Body of pancreas (tissue), 4 donors: Measurements from ENCODE around the gene CA5B. TPM values are rescaled to one million over a fixed set of nuclear protein-coding genes. Genes with fewer than 3 reads are reported as not detected.

Experiments used
- ATAC-seq: fragments of 150-250 bp; one replicate; pipeline ENCODE4 v1.9.1; 2016
- DNase-seq, 4 donors: peaks; one replicate each; pipeline ENCODE4 v3.0.0-alpha.2; 2019
- H3K27ac ChIP-seq, 4 donors: fragments of 200-600 bp; sonication (generic); 1 replicate in 3 of 4; 2 replicates in 1 of 4; pipeline versions ENCODE4 v1.5.1 to v1.6.1; 2016 to 2019; ENCODE audit warnings: mild to moderate bottlenecking in 1 of 4, mixed read lengths in 1 of 4, moderate library complexity in 1 of 4
- H3K27me3 ChIP-seq, 2 donors: fragments of 200-600 bp; sonication (generic); one replicate each; pipeline ENCODE4 v1.6.0; 2016; ENCODE audit warnings: mild to moderate bottlenecking in 1 of 2
- H3K36me3 ChIP-seq, 2 donors: fragments of 200-600 bp; sonication (generic); replicated peaks in 1 of 2; 2 replicates each; pipeline ENCODE4 v1.5.1; 2016; ENCODE audit warnings: low read depth in 2 of 2; ENCODE audit not compliant: insufficient read depth in 1 of 2
- H3K4me1 ChIP-seq: fragments of 200-600 bp; sonication (generic); one replicate; pipeline ENCODE4 v1.6.0; 2016
- H3K4me3 ChIP-seq, 2 donors: fragments of 200-600 bp; sonication (generic); 1 replicate in 1 of 2; 2 replicates in 1 of 2; pipeline ENCODE4 v1.5.1; 2016 to 2019
- H3K9me3 ChIP-seq, 3 donors: fragments of 200-600 bp; sonication (generic); 1 replicate in 2 of 3; 2 replicates in 1 of 3; pipeline ENCODE4 v1.5.1; 2016
- CTCF ChIP-seq, 7 experiments: fragments of 450-650 bp in 4 of 7; fragments of 200-600 bp in 3 of 7; sonication (generic) in 3 of 7; IDR thresholded peaks; one replicate each; pipeline ENCODE4 v1.5.1; 2016 to 2019; ENCODE audit warnings: antibody characterized with exemption in 7 of 7
- POLR2A ChIP-seq, 3 donors: fragments of 450-650 bp; IDR thresholded peaks; one replicate each; pipeline ENCODE4 v1.6.1; 2016; ENCODE audit warnings: antibody characterized with exemption in 3 of 3, mild to moderate bottlenecking in 2 of 3
- WGBS, 2 donors: methylation state at CpG; one replicate each; pipeline ENCODE4 v1.1.5; 2017; 5-methylcytosine and 5-hydroxymethylcytosine counted together
- intact Hi-C: fragments of 100-400 bp; cut with DNase I; formaldehyde crosslinking; loops from one replicate; pipeline ENCODE4 v1.15.1; 2023
- small RNA-seq: library from RNA; depleted of rRNA; stranded (forward); fragments of <200 nt; gene quantifications from one replicate; pipeline ENCODE3, GENCODE V24; 2016
- total RNA-seq, 2 donors: library from RNA; depleted of rRNA; stranded (reverse); fragments of >200 nt; gene quantifications; one replicate each; pipeline ENCODE4 v1.1.0, GENCODE V29; 2016

The CA5B gene
- total RNA-seq, 2 donors from 2014 or later: 6.2 to 6.6 TPM

- no peak overlapping the region for H3K4me3 ChIP-seq
- H3K27me3 ChIP-seq: no peaks in the 10 kb centered on the region
- H3K27ac ChIP-seq: no peak overlapping the region
- no peak for DNase-seq
- WGBS, 2 donors: 52 to 60% methylated on average over 5 of the region's 5 CpGs
- no peaks in the 10 kb centered on the region for H3K4me1 ChIP-seq
- intact Hi-C loops: no loop called here
- H3K9me3 ChIP-seq: no peaks in the 10 kb centered on the region
- TF ChIP-seq CTCF (IDR thresholded peaks at IDR 0.05): no peak
- TF ChIP-seq POLR2A (IDR thresholded peaks at IDR 0.05): no peak
- H3K36me3 ChIP-seq: no peaks in the 10 kb centered on the region
- no peak for ATAC-seq
These were observed 96.9 kb downstream of the CA5B start for GRCh38 chrX:15834827-15835595.

Small RNA genes within 50 kb of the gene (small RNA-seq; reads per million reads assigned to genes)
- not detected for gene RF00409

Other genes starting within 250 kb of the CA5B start
- gene PIR, start 244.9 kb upstream of the CA5B start, total RNA-seq: 1 to 10 TPM; 3.9 to 5.3 TPM
- under 1 TPM in 1 of 2 donors, not detected in 1; 0.52 TPM for gene BMX, start 237.5 kb upstream of the CA5B start, total RNA-seq
- gene ACE2, start 137.3 kb upstream of the CA5B start, total RNA-seq: 10 to 100 TPM in 1 of 2 donors, 1 to 10 TPM in 1; 6.2 to 17.5 TPM
- 1 to 10 TPM; 1.3 to 1.6 TPM for gene CLTRN, start 73.5 kb upstream of the CA5B start, total RNA-seq
- gene ZRSR2, start 52.2 kb downstream of the CA5B start, total RNA-seq: 1 to 10 TPM; 5.7 to 9.2 TPM
- 10 to 100 TPM in 1 of 2 donors, 1 to 10 TPM in 1; 7.6 to 11.7 TPM for gene AP1S2, start 116.5 kb downstream of the CA5B start, total RNA-seq